ENCODE results near the gene NEUROD4. TPM values are rescaled to one million over a fixed set of nuclear protein-coding genes. Genes with fewer than 3 reads are reported as not detected.
A peak's percentile ranks its signal among the peaks of the same experiment; 100 is the strongest.

Gene NEUROD4
- polyA plus RNA-seq, 1 donor (not counting 4 experiments of a cell fraction or from before 2014, with no cell fraction given), result not detected

DNA sequence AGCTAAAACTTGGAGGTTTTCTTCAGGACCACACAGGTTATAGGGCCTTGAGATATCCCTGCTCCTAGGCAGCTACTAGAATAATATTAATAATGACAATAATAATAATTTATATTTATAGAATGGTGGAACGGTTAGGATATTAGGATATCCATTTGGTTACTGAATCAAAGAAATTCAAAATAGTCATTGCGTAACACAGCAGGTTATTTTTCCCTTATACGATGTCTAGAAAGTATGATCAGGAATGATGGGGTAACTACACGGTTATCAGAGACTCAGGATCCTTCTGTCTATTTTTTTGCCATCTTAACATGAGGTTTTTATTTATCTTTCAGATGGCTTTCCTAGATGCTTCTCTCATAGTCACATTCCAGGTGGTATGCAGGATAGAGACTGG is 39.0 kb downstream of the NEUROD4 start:
- Histone ChIP-seq H3K27me3 (ENCODE audit: control insufficient read depth, extremely low read depth, insufficient read depth, low read length) (no peaks in the 10 kb centered on the region), H3K9ac (ENCODE audit: control insufficient read depth, extremely low read depth, insufficient read depth, low read length) (no peak overlapping the region), H3K4me1 (ENCODE audit: control insufficient read depth, extremely low read depth, insufficient read depth, low read length) (peaks cover 4% of the 10 kb centered on the region), H3K79me2 (ENCODE audit: control insufficient read depth, insufficient read depth, low read length) (no peaks in the 10 kb centered on the region), H2AFZ (ENCODE audit: control insufficient read depth, low read length) (no peak overlapping the region), H3K9me3 (ENCODE audit: control insufficient read depth, low read depth, low read length) (no peaks in the 10 kb centered on the region), H3K36me3 (ENCODE audit: control insufficient read depth in 2 of 2, extremely low read depth in 1 of 2, insufficient read depth in 2 of 2, low read length in 2 of 2) (no peaks in the 10 kb centered on the region), H3K9me1 (ENCODE audit: control insufficient read depth, extremely low read depth, insufficient read depth, low read length) (no peaks in the 10 kb centered on the region), H3K4me3 (ENCODE audit: control insufficient read depth in 2 of 3, extremely low read depth in 1 of 3, insufficient read depth in 2 of 3, low read depth in 1 of 3, low read length in 3 of 3) (no peak overlapping the region), H3K4me2 (ENCODE audit: control insufficient read depth, extremely low read depth, insufficient read depth, low read depth, low read length) (no peak overlapping the region), H3K27ac (ENCODE audit: control insufficient read depth, insufficient read depth, low read length) (no peak overlapping the region), H4K20me1 (ENCODE audit: control insufficient read depth, extremely low read depth, insufficient read depth, low read length) (no peaks in the 10 kb centered on the region)
- FAIRE-seq (no peak), DNase-seq (ENCODE audit: low read depth, low spot score) (no peak)
- TF ChIP-seq EZH2 (IDR thresholded peaks at IDR 0.05; ENCODE audit: low read length), result no peak
- dilution Hi-C loops (cut with MboI; ENCODE audit: extremely low pct_ligation_motif_present, low sequenced_read_pairs), result no loop called here

DNA sequence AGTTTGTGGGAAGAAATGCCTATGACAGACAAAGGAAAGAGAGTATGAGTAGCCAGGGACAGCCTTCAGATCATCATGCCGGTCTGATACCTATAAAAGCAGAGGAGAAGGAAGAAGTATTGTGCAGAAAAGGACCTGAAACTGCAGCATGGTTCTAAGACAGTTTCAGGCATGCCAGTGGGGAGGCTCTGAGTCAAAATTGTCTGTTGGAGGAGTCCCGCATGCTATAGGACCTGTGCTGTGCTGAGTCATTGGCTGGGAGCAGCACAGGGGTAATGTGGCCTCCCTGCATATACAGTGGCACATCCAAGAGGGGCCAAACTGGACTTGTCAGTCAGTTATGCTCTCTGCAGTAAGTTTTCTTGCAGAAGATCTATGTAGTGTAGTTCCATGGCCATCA is 40.7 kb downstream of the NEUROD4 start:
- DNase-seq (ENCODE audit: low read depth, low spot score) (no peak), FAIRE-seq (peak; percentile 36)
- Histone ChIP-seq H3K27me3 (ENCODE audit: control insufficient read depth, extremely low read depth, insufficient read depth, low read length) (no peaks in the 10 kb centered on the region), H3K4me2 (ENCODE audit: control insufficient read depth, extremely low read depth, insufficient read depth, low read depth, low read length) (no peak overlapping the region), H3K9me1 (ENCODE audit: control insufficient read depth, extremely low read depth, insufficient read depth, low read length) (no peaks in the 10 kb centered on the region), H4K20me1 (ENCODE audit: control insufficient read depth, extremely low read depth, insufficient read depth, low read length) (no peaks in the 10 kb centered on the region), H3K79me2 (ENCODE audit: control insufficient read depth, insufficient read depth, low read length) (no peaks in the 10 kb centered on the region), H3K27ac (ENCODE audit: control insufficient read depth, insufficient read depth, low read length) (no peak overlapping the region), H3K4me1 (ENCODE audit: control insufficient read depth, extremely low read depth, insufficient read depth, low read length) (peaks cover 4% of the 10 kb centered on the region), H3K9me3 (ENCODE audit: control insufficient read depth, low read depth, low read length) (no peaks in the 10 kb centered on the region), H3K4me3 (ENCODE audit: control insufficient read depth in 2 of 3, extremely low read depth in 1 of 3, insufficient read depth in 2 of 3, low read depth in 1 of 3, low read length in 3 of 3) (no peak overlapping the region), H2AFZ (ENCODE audit: control insufficient read depth, low read length) (no peak overlapping the region), H3K9ac (ENCODE audit: control insufficient read depth, extremely low read depth, insufficient read depth, low read length) (no peak overlapping the region), H3K36me3 (ENCODE audit: control insufficient read depth in 2 of 2, extremely low read depth in 1 of 2, insufficient read depth in 2 of 2, low read length in 2 of 2) (no peaks in the 10 kb centered on the region)
- TF ChIP-seq EZH2 (IDR thresholded peaks at IDR 0.05; ENCODE audit: low read length), result no peak
- TF ChIP-seq CTCF (optimal IDR thresholded peaks at IDR 0.05 in 1 of 3, IDR thresholded peaks at IDR 0.05 in 1 of 3, conservative IDR thresholded peaks at IDR 0.05 in 1 of 3; ENCODE audit: extremely low read depth in 1 of 3, insufficient read depth in 2 of 3, low read length in 3 of 3), result no peak
- dilution Hi-C loops (cut with MboI; ENCODE audit: extremely low pct_ligation_motif_present, low sequenced_read_pairs), result no loop called here

DNA sequence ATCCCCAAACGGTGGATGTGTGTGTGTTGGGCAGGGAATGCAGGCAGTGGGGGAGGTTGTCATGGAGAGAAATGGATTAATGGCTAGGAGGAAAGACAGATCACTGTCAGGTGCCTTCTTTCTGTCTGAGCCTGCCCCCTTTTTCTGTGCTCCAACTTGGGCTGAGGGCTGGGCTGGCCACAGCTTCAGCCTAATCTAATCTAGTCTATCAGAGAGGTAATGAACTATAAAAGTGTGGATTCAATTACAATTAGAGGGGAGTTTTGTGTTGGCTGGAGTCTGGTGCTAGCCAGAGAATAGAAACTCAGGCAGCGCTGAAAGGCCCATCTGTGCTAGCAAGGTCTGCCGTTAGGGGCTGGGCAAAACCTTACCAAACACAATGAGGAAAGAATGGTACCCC is 41.2 kb downstream of the NEUROD4 start:
- Histone ChIP-seq H3K4me2 (ENCODE audit: control insufficient read depth, extremely low read depth, insufficient read depth, low read depth, low read length) (no peak overlapping the region), H3K9me1 (ENCODE audit: control insufficient read depth, extremely low read depth, insufficient read depth, low read length) (no peaks in the 10 kb centered on the region), H3K36me3 (ENCODE audit: control insufficient read depth in 2 of 2, extremely low read depth in 1 of 2, insufficient read depth in 2 of 2, low read length in 2 of 2) (no peaks in the 10 kb centered on the region), H3K79me2 (ENCODE audit: control insufficient read depth, insufficient read depth, low read length) (no peaks in the 10 kb centered on the region), H3K27me3 (ENCODE audit: control insufficient read depth, extremely low read depth, insufficient read depth, low read length) (no peaks in the 10 kb centered on the region), H3K27ac (ENCODE audit: control insufficient read depth, insufficient read depth, low read length) (no peak overlapping the region), H3K9ac (ENCODE audit: control insufficient read depth, extremely low read depth, insufficient read depth, low read length) (no peak overlapping the region), H2AFZ (ENCODE audit: control insufficient read depth, low read length) (no peak overlapping the region), H3K9me3 (ENCODE audit: control insufficient read depth, low read depth, low read length) (no peaks in the 10 kb centered on the region), H3K4me3 (ENCODE audit: control insufficient read depth in 2 of 3, extremely low read depth in 1 of 3, insufficient read depth in 2 of 3, low read depth in 1 of 3, low read length in 3 of 3) (no peak overlapping the region), H3K4me1 (ENCODE audit: control insufficient read depth, extremely low read depth, insufficient read depth, low read length) (peaks cover 4% of the 10 kb centered on the region), H4K20me1 (ENCODE audit: control insufficient read depth, extremely low read depth, insufficient read depth, low read length) (no peaks in the 10 kb centered on the region)
- no peak for TF ChIP-seq EZH2 (IDR thresholded peaks at IDR 0.05; ENCODE audit: low read length)
- TF ChIP-seq CTCF (optimal IDR thresholded peaks at IDR 0.05 in 1 of 3, IDR thresholded peaks at IDR 0.05 in 1 of 3, conservative IDR thresholded peaks at IDR 0.05 in 1 of 3; ENCODE audit: extremely low read depth in 1 of 3, insufficient read depth in 2 of 3, low read length in 3 of 3), result no peak
- DNase-seq (ENCODE audit: low read depth, low spot score) (no peak), FAIRE-seq (no peak)
- dilution Hi-C loops (cut with MboI; ENCODE audit: extremely low pct_ligation_motif_present, low sequenced_read_pairs), result no loop called here
